ENCODE data around the gene KRT72.

KRT72 gene

GRCh38 chr12:52636189-52636588, 34.9 kb upstream of the KRT72 start:
- H3K4me3 ChIP-seq (ENCODE audit: low read depth, low read length), result no peak overlapping the region
- TF ChIP-seq CTCF (IDR thresholded peaks at IDR 0.05; ENCODE audit: borderline replicate concordance, insufficient read depth, low read depth, low read length), result no peak

- H3K4me3 ChIP-seq (ENCODE audit: low read depth, low read length), result no peak overlapping the region
- no peak for TF ChIP-seq CTCF (IDR thresholded peaks at IDR 0.05; ENCODE audit: borderline replicate concordance, insufficient read depth, low read depth, low read length)
These were observed 33.2 kb upstream of the KRT72 start for GRCh38 chr12:52634266-52635056.

- H3K4me3 ChIP-seq (ENCODE audit: low read depth, low read length), result no peak overlapping the region
- no peak for TF ChIP-seq CTCF (IDR thresholded peaks at IDR 0.05; ENCODE audit: borderline replicate concordance, insufficient read depth, low read depth, low read length)
These were observed 32.1 kb upstream of the KRT72 start for GRCh38 chr12:52633383-52633782.

- no peak overlapping the region for H3K4me3 ChIP-seq (ENCODE audit: low read depth, low read length)
- TF ChIP-seq CTCF (IDR thresholded peaks at IDR 0.05; ENCODE audit: borderline replicate concordance, insufficient read depth, low read depth, low read length), result no peak
These were observed 31.4 kb upstream of the KRT72 start for GRCh38 chr12:52632656-52633055.

GRCh38 chr12:52631676-52632459, 30.6 kb upstream of the KRT72 start:
- no peak for TF ChIP-seq CTCF (IDR thresholded peaks at IDR 0.05; ENCODE audit: borderline replicate concordance, insufficient read depth, low read depth, low read length)
- no peak overlapping the region for H3K4me3 ChIP-seq (ENCODE audit: low read depth, low read length)

GRCh38 chr12:52631264-52631663, 30.0 kb upstream of the KRT72 start:
- H3K4me3 ChIP-seq (ENCODE audit: low read depth, low read length), result no peak overlapping the region
- no peak for TF ChIP-seq CTCF (IDR thresholded peaks at IDR 0.05; ENCODE audit: borderline replicate concordance, insufficient read depth, low read depth, low read length)

Data from GM12875 (cell line).